ENCODE data around the gene SORT1. TPM values are rescaled to one million over a fixed set of nuclear protein-coding genes. Genes with fewer than 3 reads are reported as not detected.

The SORT1 gene
- total RNA-seq, 1 experiment from 2014 or later = 56.5 TPM

DNA sequence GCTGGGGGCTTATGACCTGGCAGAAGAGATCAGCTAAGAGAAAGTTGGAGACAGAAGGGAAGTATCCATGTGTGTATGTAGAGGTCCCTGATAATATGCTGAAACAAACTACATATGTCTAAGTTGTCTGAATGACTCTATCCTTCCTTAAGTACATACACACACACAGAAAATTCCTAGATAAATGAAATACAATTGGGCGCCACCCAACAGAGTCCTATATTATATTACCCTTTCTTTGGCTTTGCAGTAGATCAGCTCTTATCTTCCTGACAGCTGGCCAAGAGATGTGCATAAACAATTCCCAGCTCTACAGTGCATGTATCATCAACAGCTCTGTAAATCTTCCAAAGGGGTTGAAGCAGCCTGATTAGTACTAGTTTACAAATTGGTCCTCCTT, 40.1 kb downstream of the SORT1 start:
- intact Hi-C loops (cut with micrococcal nuclease; ENCODE audit: unreplicated experiment) = no loop called here
- H3K9me3 ChIP-seq (ENCODE audit: low read depth, low read length, poor library complexity, severe bottlenecking) = no peaks in the 10 kb centered on the region
- no peak overlapping the region for H3K27ac ChIP-seq (ENCODE audit: low read depth, low read length, poor library complexity, severe bottlenecking)
- no peak overlapping the region for H3K4me3 ChIP-seq (ENCODE audit: low read depth, low read length, poor library complexity, severe bottlenecking)
- ChIA-PET POLR2A (ENCODE audit: low non-redundant PET) (no interaction called here), CTCF (no interaction called here)
- no peaks in the 10 kb centered on the region for H3K27me3 ChIP-seq (replicated peaks; ENCODE audit: insufficient read depth, low read depth, low read length, poor library complexity)
- no peaks in the 10 kb centered on the region for H3K36me3 ChIP-seq (ENCODE audit: insufficient read depth, low read length, poor library complexity, severe bottlenecking)
- TF ChIP-seq EZH2 (IDR thresholded peaks at IDR 0.05; ENCODE audit: borderline replicate concordance, low read depth, low read length, poor library complexity, severe bottlenecking) = no peak
- TF ChIP-seq, protein P1, sequence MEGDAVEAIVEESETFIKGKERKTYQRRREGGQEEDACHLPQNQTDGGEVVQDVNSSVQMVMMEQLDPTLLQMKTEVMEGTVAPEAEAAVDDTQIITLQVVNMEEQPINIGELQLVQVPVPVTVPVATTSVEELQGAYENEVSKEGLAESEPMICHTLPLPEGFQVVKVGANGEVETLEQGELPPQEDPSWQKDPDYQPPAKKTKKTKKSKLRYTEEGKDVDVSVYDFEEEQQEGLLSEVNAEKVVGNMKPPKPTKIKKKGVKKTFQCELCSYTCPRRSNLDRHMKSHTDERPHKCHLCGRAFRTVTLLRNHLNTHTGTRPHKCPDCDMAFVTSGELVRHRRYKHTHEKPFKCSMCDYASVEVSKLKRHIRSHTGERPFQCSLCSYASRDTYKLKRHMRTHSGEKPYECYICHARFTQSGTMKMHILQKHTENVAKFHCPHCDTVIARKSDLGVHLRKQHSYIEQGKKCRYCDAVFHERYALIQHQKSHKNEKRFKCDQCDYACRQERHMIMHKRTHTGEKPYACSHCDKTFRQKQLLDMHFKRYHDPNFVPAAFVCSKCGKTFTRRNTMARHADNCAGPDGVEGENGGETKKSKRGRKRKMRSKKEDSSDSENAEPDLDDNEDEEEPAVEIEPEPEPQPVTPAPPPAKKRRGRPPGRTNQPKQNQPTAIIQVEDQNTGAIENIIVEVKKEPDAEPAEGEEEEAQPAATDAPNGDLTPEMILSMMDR (conservative IDR thresholded peaks at IDR 0.05; ENCODE audit: low read depth, low read length) = no peak
- no TSS peak for BruUV-seq (replicated peaks)
- H3K4me1 ChIP-seq (ENCODE audit: insufficient read depth, low read length, poor library complexity, severe bottlenecking) = no peaks in the 10 kb centered on the region
- no peak for DNase-seq (ENCODE audit: low spot score)

DNA sequence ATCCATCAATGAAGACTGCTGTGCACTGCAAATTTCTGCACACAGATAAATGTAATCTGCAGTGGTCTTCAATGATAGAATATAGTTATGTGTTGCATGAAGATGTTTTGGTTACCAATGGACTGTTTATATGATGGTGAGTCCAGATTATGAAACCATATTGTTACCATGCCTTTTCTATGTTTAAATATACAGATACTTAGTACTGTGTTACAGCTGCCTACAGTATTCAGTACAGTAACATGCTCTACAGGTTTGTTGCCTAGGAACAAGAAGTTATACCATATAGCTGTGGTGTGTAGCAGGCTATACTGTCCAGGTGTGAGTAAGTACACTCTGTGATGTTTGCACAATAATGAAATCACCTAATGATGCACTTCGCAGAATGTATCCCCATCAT, 40.8 kb downstream of the SORT1 start:
- no peak for DNase-seq (ENCODE audit: low spot score)
- BruUV-seq (replicated peaks) = no TSS peak
- POLR2A ChIA-PET (ENCODE audit: low non-redundant PET) = no interaction called here

DNA sequence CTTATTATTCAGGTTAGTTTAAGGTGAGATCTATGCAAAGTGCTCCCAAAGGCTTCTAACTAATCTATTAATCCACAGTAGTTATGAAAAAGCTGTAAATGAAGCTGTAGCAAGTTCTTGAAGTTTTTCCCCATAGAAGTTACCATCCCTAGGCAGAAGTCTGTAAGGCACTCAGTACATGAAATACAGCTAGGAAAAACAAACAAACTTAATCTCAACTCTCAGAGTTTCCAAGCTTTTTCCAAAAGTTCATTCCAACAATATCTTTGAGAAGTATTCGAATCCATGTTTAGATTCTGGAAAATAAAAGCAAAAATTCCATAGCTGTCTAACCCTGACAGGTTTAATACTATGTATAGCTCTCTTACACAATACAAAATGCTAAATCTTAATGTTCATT, 41.2 kb downstream of the SORT1 start:
- H3K27me3 ChIP-seq (replicated peaks; ENCODE audit: insufficient read depth, low read depth, low read length, poor library complexity) = no peaks in the 10 kb centered on the region
- no TSS peak for BruUV-seq (replicated peaks)
- no peak overlapping the region for H3K4me3 ChIP-seq (ENCODE audit: low read depth, low read length, poor library complexity, severe bottlenecking)
- no peaks in the 10 kb centered on the region for H3K36me3 ChIP-seq (ENCODE audit: insufficient read depth, low read length, poor library complexity, severe bottlenecking)
- H3K4me1 ChIP-seq (ENCODE audit: insufficient read depth, low read length, poor library complexity, severe bottlenecking) = no peaks in the 10 kb centered on the region
- no peak for DNase-seq (ENCODE audit: low spot score)
- TF ChIP-seq, protein P1 (conservative IDR thresholded peaks at IDR 0.05; ENCODE audit: low read depth, low read length) = no peak
- no peak for TF ChIP-seq EZH2 (IDR thresholded peaks at IDR 0.05; ENCODE audit: borderline replicate concordance, low read depth, low read length, poor library complexity, severe bottlenecking)
- no peak overlapping the region for H3K27ac ChIP-seq (ENCODE audit: low read depth, low read length, poor library complexity, severe bottlenecking)
- POLR2A ChIA-PET (ENCODE audit: low non-redundant PET) = no interaction called here
- H3K9me3 ChIP-seq (ENCODE audit: low read depth, low read length, poor library complexity, severe bottlenecking) = no peaks in the 10 kb centered on the region
- CTCF ChIA-PET = no interaction called here
- intact Hi-C loops (cut with micrococcal nuclease; ENCODE audit: unreplicated experiment) = no loop called here

More for the DNA sequence above, 40.8 kb downstream of the SORT1 start:
- no peak overlapping the region for H3K4me3 ChIP-seq (ENCODE audit: low read depth, low read length, poor library complexity, severe bottlenecking)
- H3K9me3 ChIP-seq (ENCODE audit: low read depth, low read length, poor library complexity, severe bottlenecking) = no peaks in the 10 kb centered on the region
- TF ChIP-seq EZH2 (IDR thresholded peaks at IDR 0.05; ENCODE audit: borderline replicate concordance, low read depth, low read length, poor library complexity, severe bottlenecking) = no peak
- TF ChIP-seq, protein P1 (conservative IDR thresholded peaks at IDR 0.05; ENCODE audit: low read depth, low read length) = no peak
- intact Hi-C loops (cut with micrococcal nuclease; ENCODE audit: unreplicated experiment) = no loop called here
- H3K36me3 ChIP-seq (ENCODE audit: insufficient read depth, low read length, poor library complexity, severe bottlenecking) = no peaks in the 10 kb centered on the region
- CTCF ChIA-PET = no interaction called here
- H3K27me3 ChIP-seq (replicated peaks; ENCODE audit: insufficient read depth, low read depth, low read length, poor library complexity) = no peaks in the 10 kb centered on the region
- H3K27ac ChIP-seq (ENCODE audit: low read depth, low read length, poor library complexity, severe bottlenecking) = no peak overlapping the region
- no peaks in the 10 kb centered on the region for H3K4me1 ChIP-seq (ENCODE audit: insufficient read depth, low read length, poor library complexity, severe bottlenecking)

Measured in A673 (cell line).